ENCODE measurements around the gene FAM135A.

DNA sequence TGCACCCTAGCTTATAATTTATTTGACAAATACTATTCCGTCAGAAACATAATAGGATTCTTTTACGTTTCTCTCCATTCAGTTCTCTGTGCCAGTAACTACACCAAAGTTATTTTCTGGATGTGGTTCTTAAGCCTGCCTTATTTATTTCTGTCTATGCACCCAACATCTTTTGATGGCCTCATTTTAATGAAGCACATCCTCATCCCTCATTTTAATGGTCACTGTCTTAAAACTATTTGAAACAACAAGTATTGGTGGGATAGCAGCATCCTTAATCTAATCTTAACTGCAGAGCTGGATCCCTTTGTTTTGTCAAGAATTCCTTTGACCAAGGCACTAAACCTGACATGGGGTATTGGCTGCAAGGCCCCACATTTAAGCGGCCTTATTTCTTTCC, 11.0 kb downstream of the FAM135A start:
- no peak for TF ChIP-seq RCOR1 (IDR thresholded peaks at IDR 0.05; ENCODE audit: borderline replicate concordance in 1 of 2, low read depth in 2 of 2, low read length in 2 of 2)
- TF ChIP-seq, protein P1, sequence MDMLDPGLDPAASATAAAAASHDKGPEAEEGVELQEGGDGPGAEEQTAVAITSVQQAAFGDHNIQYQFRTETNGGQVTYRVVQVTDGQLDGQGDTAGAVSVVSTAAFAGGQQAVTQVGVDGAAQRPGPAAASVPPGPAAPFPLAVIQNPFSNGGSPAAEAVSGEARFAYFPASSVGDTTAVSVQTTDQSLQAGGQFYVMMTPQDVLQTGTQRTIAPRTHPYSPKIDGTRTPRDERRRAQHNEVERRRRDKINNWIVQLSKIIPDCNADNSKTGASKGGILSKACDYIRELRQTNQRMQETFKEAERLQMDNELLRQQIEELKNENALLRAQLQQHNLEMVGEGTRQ (CRISPR knock-in tag; IDR thresholded peaks at IDR 0.05), result no peak
- no peak for TF ChIP-seq SETDB1 (IDR thresholded peaks at IDR 0.05; ENCODE audit: low read length)
- TF ChIP-seq POLR2A (conservative IDR thresholded peaks at IDR 0.05), result no peak
- TF ChIP-seq NR2C2 (CRISPR knock-in tag; IDR thresholded peaks at IDR 0.05), result no peak
- TF ChIP-seq NR2C2 (tag; IDR thresholded peaks at IDR 0.05), result no peak
- TF ChIP-seq STAT5B (CRISPR knock-in tag; IDR thresholded peaks at IDR 0.05), result no peak
- TF ChIP-seq, protein P2, sequence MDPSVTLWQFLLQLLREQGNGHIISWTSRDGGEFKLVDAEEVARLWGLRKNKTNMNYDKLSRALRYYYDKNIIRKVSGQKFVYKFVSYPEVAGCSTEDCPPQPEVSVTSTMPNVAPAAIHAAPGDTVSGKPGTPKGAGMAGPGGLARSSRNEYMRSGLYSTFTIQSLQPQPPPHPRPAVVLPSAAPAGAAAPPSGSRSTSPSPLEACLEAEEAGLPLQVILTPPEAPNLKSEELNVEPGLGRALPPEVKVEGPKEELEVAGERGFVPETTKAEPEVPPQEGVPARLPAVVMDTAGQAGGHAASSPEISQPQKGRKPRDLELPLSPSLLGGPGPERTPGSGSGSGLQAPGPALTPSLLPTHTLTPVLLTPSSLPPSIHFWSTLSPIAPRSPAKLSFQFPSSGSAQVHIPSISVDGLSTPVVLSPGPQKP (CRISPR knock-in tag; IDR thresholded peaks at IDR 0.05), result no peak
- no peak for TF ChIP-seq TAF1 (IDR thresholded peaks at IDR 0.05; ENCODE audit: control insufficient read depth, extremely low read depth, insufficient read depth, low read length, severe bottlenecking)
- no peak for TF ChIP-seq POLR2AphosphoS5 (IDR thresholded peaks at IDR 0.05; ENCODE audit: control insufficient read depth, insufficient read depth, low read depth, low read length)
- no peak for TF ChIP-seq ZKSCAN8 (CRISPR knock-in tag; IDR thresholded peaks at IDR 0.05)
